Dendritic cell treated with granulocyte-macrophage colony-stimulating factor and Interleukin-4, amounts not matched to agents 40 ng/mL and 50 ng/mL, for 4 days (primary cell): Measurements from ENCODE around the gene COPS9.

Experiments
- H3K27ac Mint-ChIP-seq: one replicate; pipeline ENCODE4 v1.8.0; 2022; ENCODE audit warnings: mild to moderate bottlenecking, mixed read lengths
- H3K27me3 Mint-ChIP-seq: one replicate; pipeline ENCODE4 v1.8.0; 2022; ENCODE audit warnings: mild to moderate bottlenecking, mixed read lengths
- H3K36me3 Mint-ChIP-seq: one replicate; pipeline ENCODE4 v1.8.0; 2022; ENCODE audit warnings: low read depth, mixed read lengths
- H3K4me1 Mint-ChIP-seq: one replicate; pipeline ENCODE4 v1.8.0; 2022; ENCODE audit warnings: low read depth, mixed read lengths
- H3K4me3 Mint-ChIP-seq: one replicate; pipeline ENCODE4 v1.8.0; 2022; ENCODE audit warnings: mild to moderate bottlenecking, moderate library complexity, mixed read lengths
- H3K9me3 Mint-ChIP-seq: one replicate; pipeline ENCODE4 v1.8.0; 2022; ENCODE audit warnings: mixed read lengths
- intact Hi-C: fragments of 100-400 bp; cut with micrococcal nuclease; formaldehyde crosslinking; loops from one replicate; pipeline ENCODE4 v1.15.0; 2022

Gene COPS9

DNA sequence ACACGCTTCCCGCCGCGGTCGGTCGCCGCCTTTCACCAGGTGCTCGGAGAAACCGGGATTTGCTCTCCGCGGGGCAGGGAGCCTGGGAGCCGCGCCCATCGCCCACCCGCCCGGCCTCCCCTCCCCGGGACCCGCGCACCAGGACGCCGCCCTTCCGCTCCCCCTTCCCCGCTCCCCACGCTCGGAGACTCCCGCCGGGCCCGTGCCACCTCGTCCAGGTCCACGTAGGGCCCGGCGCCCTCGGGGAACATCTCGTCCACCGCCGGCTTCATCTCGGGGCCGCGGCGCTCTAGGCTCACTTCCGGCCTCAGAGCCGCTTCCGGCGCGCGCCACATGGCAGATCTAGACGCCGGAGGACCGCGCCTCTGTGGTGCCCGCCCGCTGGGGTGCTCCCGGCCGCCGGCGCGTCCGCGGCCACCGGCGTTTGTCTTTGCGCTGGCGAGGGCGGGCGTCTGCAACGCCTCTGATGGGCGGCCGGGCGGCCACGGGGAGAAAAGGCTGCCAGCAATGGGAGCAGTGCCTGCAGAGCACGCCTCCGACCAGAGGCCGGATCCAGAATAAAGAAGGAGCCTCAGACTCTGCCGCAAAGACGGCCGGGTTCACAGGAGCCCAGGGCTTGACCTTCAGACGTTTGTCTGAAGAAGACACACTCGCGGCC lies at the start of gene COPS9:
Gene COPS9 (minus strand): TSS at position 293 of the 658 bp plus-strand sequence. CDS start 21 bp downstream, at position 272.
- Mint-ChIP-seq H3K27ac (peak within 1 kb of the TSS; percentile 85), H3K27me3 (peaks cover 25% of the 10 kb centered on the region), H3K9me3 (no peaks in the 10 kb centered on the region), H3K36me3 (peaks cover 44% of the 10 kb centered on the region), H3K4me1 (peaks cover 33% of the 10 kb centered on the region), H3K4me3 (peak within 1 kb of the TSS; percentile 83)
- intact Hi-C loops, result no loop called here

- H3K27ac Mint-ChIP-seq, result no peak overlapping the region
- no peak overlapping the region for H3K4me3 Mint-ChIP-seq
- peaks cover 25% of the 10 kb centered on the region for H3K27me3 Mint-ChIP-seq
- H3K9me3 Mint-ChIP-seq, result no peaks in the 10 kb centered on the region
- no peaks in the 10 kb centered on the region for H3K4me1 Mint-ChIP-seq
- intact Hi-C loops, result no loop called here
- H3K36me3 Mint-ChIP-seq, result no peaks in the 10 kb centered on the region
These were observed 48.6 kb upstream of the COPS9 start for GRCh38 chr2:240184656-240185055.

DNA sequence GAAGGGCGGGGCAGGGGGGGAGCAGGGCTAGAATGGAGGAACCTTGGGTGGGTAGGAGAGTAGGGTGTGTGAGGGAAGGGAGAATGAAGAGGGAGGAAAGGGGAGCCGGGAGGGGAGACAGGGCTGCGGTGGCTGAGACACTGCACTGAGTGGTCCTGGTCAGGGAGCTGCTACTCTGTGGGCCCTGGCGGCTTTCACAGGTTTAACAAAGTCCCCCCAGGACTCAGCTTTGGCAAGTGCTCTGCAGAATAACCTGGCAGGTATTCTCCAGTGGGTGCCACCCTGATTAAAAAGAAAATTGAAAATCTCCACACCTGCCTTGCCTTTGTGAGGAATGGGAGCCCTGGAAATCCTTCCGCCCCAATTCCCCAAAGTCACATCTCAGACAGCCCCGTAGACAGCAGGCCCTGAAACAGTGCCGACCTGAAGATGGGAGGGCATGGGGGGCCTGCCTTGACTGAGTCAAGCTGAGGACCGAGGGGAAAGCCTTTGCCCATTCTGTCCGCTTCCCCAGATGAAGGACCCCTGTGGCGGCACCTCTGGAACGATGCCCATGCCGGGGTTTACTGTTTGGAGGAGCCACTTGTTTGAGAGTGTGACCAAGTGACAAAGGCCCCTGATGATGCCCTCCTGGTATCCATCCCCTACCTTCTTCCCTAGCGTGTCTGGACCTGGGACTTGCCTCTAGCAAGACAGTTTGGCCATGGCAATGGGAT lies 47.9 kb upstream of the COPS9 start:
- H3K9me3 Mint-ChIP-seq, result no peaks in the 10 kb centered on the region
- H3K27ac Mint-ChIP-seq, result no peak overlapping the region
- intact Hi-C loops, result no loop called here
- H3K36me3 Mint-ChIP-seq, result no peaks in the 10 kb centered on the region
- no peak overlapping the region for H3K4me3 Mint-ChIP-seq
- no peaks in the 10 kb centered on the region for H3K4me1 Mint-ChIP-seq
- peaks cover 22% of the 10 kb centered on the region for H3K27me3 Mint-ChIP-seq

DNA sequence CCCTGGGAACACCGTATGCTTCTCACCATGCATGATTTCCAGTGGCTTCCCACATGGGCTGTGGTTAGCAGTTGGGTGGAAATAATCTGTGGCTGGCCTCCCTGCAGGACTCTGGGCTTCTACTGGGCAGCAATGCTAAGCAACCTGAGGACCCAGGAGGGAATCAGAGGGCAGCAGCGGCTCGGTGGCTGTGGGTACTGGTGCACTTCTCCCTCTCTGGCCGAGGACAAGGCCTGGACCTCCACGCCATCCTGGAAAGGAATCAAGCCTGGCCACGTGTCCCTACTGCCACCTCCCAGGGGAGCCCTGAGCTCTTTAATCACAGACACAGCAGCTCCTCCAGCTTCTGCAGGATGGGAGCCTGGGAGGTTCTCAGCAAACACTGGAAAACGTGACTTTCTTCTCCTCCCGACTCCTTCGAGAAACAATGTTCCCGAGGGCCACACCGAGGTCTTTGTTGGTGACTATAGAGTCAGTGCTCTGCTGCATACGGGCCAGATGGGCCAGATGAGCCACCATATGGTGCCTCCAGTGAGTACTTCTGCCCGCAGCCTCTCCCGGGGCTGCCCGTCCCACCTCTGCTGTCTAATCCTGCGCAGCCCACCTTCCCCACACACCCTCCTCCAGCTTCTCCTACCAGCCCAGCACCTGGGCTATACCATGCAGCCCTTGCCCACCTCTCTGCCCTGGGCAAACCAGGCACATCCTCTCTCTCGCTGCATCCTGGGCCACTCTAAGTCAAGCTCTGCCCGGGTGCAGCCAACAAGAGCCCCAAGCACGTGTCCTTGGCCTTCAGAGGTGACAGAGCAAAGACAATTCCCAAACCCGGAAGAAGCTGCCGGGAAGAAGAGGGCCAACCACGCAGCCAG lies 47.1 kb upstream of the COPS9 start:
- Mint-ChIP-seq H3K27me3 (peaks cover 25% of the 10 kb centered on the region), H3K36me3 (no peaks in the 10 kb centered on the region), H3K4me3 (no peak overlapping the region), H3K4me1 (no peaks in the 10 kb centered on the region), H3K27ac (no peak overlapping the region), H3K9me3 (no peaks in the 10 kb centered on the region)
- intact Hi-C loops, result no loop called here

DNA sequence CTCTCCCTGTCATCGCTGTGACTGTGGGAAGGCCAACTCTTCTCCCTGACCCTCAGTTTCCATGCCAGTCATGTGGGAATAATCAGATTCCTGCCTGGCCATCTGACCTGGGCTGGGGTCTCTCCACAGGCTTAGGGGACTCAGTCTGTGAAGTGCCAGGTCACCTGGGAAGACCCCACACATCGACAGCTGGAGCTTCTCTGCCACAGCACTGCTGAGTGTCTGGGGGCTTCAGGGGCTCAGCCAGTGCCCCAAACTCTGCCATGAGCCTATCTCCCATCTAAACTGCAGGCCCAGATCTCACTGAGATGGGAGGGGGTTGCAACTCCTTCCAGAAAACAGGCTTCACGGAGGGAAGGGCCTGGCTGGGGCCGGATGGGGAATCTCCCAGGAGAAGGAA lies 46.4 kb upstream of the COPS9 start:
- intact Hi-C loops, result no loop called here
- no peaks in the 10 kb centered on the region for H3K9me3 Mint-ChIP-seq
- H3K36me3 Mint-ChIP-seq, result no peaks in the 10 kb centered on the region
- peaks cover 27% of the 10 kb centered on the region for H3K27me3 Mint-ChIP-seq
- no peak overlapping the region for H3K27ac Mint-ChIP-seq
- H3K4me3 Mint-ChIP-seq, result no peak overlapping the region
- no peaks in the 10 kb centered on the region for H3K4me1 Mint-ChIP-seq

- no peak overlapping the region for H3K4me3 Mint-ChIP-seq
- H3K36me3 Mint-ChIP-seq, result no peaks in the 10 kb centered on the region
- no peak overlapping the region for H3K27ac Mint-ChIP-seq
- H3K9me3 Mint-ChIP-seq, result no peaks in the 10 kb centered on the region
- no peaks in the 10 kb centered on the region for H3K4me1 Mint-ChIP-seq
- intact Hi-C loops, result no loop called here
- peaks cover 27% of the 10 kb centered on the region for H3K27me3 Mint-ChIP-seq
These were observed 45.9 kb upstream of the COPS9 start for GRCh38 chr2:240182001-240182400.

GRCh38 chr2:240179941-240180666 lies 44.0 kb upstream of the COPS9 start:
- H3K36me3 Mint-ChIP-seq, result no peaks in the 10 kb centered on the region
- no peaks in the 10 kb centered on the region for H3K4me1 Mint-ChIP-seq
- intact Hi-C loops, result no loop called here
- H3K27me3 Mint-ChIP-seq, result peaks cover 28% of the 10 kb centered on the region
- H3K27ac Mint-ChIP-seq, result no peak overlapping the region
- H3K4me3 Mint-ChIP-seq, result no peak overlapping the region
- H3K9me3 Mint-ChIP-seq, result no peaks in the 10 kb centered on the region

- no peak overlapping the region for H3K4me3 Mint-ChIP-seq
- H3K27me3 Mint-ChIP-seq, result peaks cover 32% of the 10 kb centered on the region
- no peaks in the 10 kb centered on the region for H3K4me1 Mint-ChIP-seq
- H3K36me3 Mint-ChIP-seq, result no peaks in the 10 kb centered on the region
- no peak overlapping the region for H3K27ac Mint-ChIP-seq
- intact Hi-C loops, result no loop called here
- no peaks in the 10 kb centered on the region for H3K9me3 Mint-ChIP-seq
These were observed 43.2 kb upstream of the COPS9 start for GRCh38 chr2:240179186-240179815.

DNA sequence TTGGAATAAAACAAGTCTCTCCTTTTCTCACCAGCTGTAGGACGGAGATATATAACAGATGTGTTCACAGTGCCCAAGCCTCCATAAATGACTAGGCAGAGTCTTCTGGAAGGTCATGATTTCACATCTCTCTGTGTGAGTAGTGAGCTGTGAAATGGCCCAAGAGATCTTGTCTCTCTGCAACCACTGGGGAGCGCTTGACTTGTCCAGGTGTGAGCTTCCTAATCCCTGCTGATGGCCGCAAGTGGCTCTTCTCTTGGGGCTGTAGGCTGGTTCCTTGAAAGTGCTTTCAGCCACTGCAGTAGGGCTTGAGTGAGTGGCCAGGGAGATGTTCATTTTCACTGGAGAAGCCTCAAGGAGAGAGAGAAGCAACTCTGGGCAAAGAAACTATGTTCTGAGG lies 42.5 kb upstream of the COPS9 start:
- intact Hi-C loops, result no loop called here
- peaks cover 33% of the 10 kb centered on the region for H3K27me3 Mint-ChIP-seq
- no peaks in the 10 kb centered on the region for H3K36me3 Mint-ChIP-seq
- no peaks in the 10 kb centered on the region for H3K4me1 Mint-ChIP-seq
- no peak overlapping the region for H3K27ac Mint-ChIP-seq
- H3K4me3 Mint-ChIP-seq, result no peak overlapping the region
- H3K9me3 Mint-ChIP-seq, result no peaks in the 10 kb centered on the region

GRCh38 chr2:240174496-240174895 lies 38.4 kb upstream of the COPS9 start:
- Mint-ChIP-seq H3K36me3 (no peaks in the 10 kb centered on the region), H3K27me3 (peaks cover 22% of the 10 kb centered on the region), H3K27ac (no peak overlapping the region), H3K4me1 (no peaks in the 10 kb centered on the region), H3K9me3 (no peaks in the 10 kb centered on the region), H3K4me3 (no peak overlapping the region)
- intact Hi-C loops, result no loop called here

GRCh38 chr2:240172071-240172895 lies 36.2 kb upstream of the COPS9 start:
- Mint-ChIP-seq H3K36me3 (no peaks in the 10 kb centered on the region), H3K4me1 (no peaks in the 10 kb centered on the region), H3K27me3 (peaks cover 17% of the 10 kb centered on the region), H3K27ac (no peak overlapping the region), H3K9me3 (no peaks in the 10 kb centered on the region), H3K4me3 (no peak overlapping the region)
- intact Hi-C loops, result no loop called here

- Mint-ChIP-seq H3K4me1 (no peaks in the 10 kb centered on the region), H3K9me3 (peaks cover 9% of the 10 kb centered on the region), H3K27me3 (peaks cover 9% of the 10 kb centered on the region), H3K4me3 (no peak overlapping the region), H3K27ac (no peak overlapping the region), H3K36me3 (no peaks in the 10 kb centered on the region)
- intact Hi-C loops, result no loop called here
These were observed 34.8 kb upstream of the COPS9 start for GRCh38 chr2:240170883-240171282.

DNA sequence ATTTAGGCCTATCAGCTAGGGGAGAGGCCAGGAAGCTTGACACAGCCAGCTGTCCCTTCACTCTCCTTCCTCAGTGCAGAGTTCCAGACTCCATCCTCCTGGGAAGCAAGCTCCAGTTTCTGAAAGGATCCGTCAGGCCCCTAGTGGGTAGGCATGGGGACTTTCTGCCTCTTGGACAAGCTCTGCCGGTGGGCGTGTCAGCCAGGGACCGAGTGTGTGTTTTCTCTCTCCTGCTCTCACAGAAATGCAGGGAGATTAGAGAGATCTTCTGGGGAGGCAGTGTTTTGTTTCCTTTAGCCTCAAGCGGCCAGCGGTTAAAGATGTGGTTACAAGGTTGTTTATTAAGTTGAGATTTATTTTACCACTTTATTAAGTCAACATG lies 34.2 kb upstream of the COPS9 start:
- Mint-ChIP-seq H3K36me3 (no peaks in the 10 kb centered on the region), H3K4me3 (no peak overlapping the region), H3K9me3 (peaks cover 15% of the 10 kb centered on the region), H3K27me3 (peaks cover 12% of the 10 kb centered on the region), H3K27ac (no peak overlapping the region), H3K4me1 (no peaks in the 10 kb centered on the region)
- intact Hi-C loops, result no loop called here
